Measurements from ENCODE around the gene RTRAF. TPM values are rescaled to one million over a fixed set of nuclear protein-coding genes. Genes with fewer than 3 reads are reported as not detected.

Gene RTRAF
- total RNA-seq, 1 donor: 64.3 TPM

DNA sequence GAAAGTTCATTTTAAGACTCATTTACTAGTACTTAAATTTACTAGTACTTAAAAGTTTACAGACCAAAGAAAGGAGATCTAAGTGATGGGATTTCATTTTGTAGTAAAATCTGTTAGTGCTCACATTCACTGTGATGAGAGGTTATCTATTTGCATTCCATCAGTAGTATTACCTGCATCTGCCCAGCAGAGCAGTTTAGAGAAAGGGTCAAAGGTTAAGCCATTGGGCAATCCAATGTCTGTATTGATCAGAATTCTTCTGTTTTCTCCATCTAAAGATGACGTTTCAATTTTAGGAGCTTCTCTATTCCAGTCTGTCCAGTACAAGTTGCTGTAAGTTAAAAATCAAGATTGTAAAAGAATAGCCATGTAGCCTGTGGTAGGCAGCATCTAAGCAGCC is 18.3 kb downstream of the RTRAF start:
- H3K4me3 ChIP-seq (ENCODE audit: low read depth, low read length): no peak overlapping the region
- TF ChIP-seq, protein P1, sequence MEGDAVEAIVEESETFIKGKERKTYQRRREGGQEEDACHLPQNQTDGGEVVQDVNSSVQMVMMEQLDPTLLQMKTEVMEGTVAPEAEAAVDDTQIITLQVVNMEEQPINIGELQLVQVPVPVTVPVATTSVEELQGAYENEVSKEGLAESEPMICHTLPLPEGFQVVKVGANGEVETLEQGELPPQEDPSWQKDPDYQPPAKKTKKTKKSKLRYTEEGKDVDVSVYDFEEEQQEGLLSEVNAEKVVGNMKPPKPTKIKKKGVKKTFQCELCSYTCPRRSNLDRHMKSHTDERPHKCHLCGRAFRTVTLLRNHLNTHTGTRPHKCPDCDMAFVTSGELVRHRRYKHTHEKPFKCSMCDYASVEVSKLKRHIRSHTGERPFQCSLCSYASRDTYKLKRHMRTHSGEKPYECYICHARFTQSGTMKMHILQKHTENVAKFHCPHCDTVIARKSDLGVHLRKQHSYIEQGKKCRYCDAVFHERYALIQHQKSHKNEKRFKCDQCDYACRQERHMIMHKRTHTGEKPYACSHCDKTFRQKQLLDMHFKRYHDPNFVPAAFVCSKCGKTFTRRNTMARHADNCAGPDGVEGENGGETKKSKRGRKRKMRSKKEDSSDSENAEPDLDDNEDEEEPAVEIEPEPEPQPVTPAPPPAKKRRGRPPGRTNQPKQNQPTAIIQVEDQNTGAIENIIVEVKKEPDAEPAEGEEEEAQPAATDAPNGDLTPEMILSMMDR (IDR thresholded peaks at IDR 0.05; ENCODE audit: insufficient read depth, low read depth, low read length): no peak
- no peak for DNase-seq (ENCODE audit: low read depth)

DNA sequence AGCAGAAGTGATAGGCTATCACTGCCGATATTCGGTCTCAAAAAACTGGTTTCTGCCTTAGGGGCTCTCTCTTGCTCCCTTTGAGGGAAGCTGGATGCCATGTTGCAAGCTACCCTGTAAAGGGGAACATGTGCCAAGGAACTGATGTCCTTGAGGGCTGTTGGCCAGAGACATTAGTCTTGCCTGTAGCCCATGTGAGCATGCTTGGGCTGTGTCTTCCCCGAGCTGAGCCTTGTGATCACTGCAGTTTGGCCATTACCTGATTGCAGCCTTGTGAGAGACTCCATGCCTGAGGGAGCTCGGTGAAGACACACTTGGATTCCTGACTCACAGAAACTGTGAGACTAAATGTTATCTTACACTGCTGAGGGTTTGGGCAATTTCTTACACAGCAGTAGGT is 18.8 kb downstream of the RTRAF start:
- TF ChIP-seq, protein P1 (IDR thresholded peaks at IDR 0.05; ENCODE audit: insufficient read depth, low read depth, low read length): no peak
- no peak overlapping the region for H3K4me3 ChIP-seq (ENCODE audit: low read depth, low read length)
- no peak for DNase-seq (ENCODE audit: low read depth)

GRCh38 chr14:52010173-52010693 is 20.9 kb downstream of the RTRAF start:
- DNase-seq (ENCODE audit: low read depth): no peak
- H3K4me3 ChIP-seq (ENCODE audit: low read depth, low read length): no peak overlapping the region
- TF ChIP-seq, protein P1 (IDR thresholded peaks at IDR 0.05; ENCODE audit: insufficient read depth, low read depth, low read length): no peak

DNA sequence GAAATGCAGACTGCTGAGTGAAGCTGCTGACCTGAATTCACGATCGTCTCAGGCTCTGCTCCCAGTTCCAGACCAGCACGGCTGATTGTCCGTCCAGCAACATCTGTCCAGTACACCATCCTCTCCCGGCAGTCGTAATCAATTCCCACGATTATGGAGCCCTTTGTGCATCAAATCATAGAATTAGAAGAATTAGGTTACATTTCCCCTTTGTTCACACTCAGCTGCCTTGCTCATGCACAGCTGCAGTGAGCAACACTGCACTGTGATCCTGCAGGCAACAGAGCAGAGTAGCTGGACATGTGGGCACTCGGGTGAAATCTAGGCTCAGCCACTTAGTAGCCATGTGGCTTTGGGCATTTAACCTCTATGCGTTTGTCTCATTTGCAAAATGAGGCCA is 22.2 kb downstream of the RTRAF start:
- no peak for DNase-seq (ENCODE audit: low read depth)
- TF ChIP-seq, protein P1 (IDR thresholded peaks at IDR 0.05; ENCODE audit: insufficient read depth, low read depth, low read length): no peak
- no peak overlapping the region for H3K4me3 ChIP-seq (ENCODE audit: low read depth, low read length)

DNA sequence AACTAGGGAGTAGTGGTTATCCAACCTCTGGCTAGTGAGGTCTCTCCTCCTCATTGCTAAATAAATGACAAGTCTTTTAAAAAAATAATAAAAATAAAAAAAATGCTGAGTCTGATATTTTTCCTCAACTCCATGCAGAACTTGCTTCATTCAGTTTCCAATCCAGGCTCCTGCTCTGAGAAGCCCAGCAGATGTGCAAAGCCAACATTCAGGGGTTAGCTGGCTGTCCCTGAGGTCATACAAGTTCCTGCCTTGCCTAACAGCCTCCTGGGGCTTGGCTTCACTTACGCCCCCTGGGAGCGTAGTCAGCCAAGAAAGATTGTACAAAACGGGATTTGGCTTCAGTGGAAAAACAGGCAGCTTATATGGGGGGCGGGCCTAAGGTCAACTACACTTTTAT is 23.3 kb downstream of the RTRAF start:
- DNase-seq (ENCODE audit: low read depth): peak; percentile 67
- H3K4me3 ChIP-seq (ENCODE audit: low read depth, low read length): no peak overlapping the region
- TF ChIP-seq, protein P1 (IDR thresholded peaks at IDR 0.05; ENCODE audit: insufficient read depth, low read depth, low read length): no peak

DNA sequence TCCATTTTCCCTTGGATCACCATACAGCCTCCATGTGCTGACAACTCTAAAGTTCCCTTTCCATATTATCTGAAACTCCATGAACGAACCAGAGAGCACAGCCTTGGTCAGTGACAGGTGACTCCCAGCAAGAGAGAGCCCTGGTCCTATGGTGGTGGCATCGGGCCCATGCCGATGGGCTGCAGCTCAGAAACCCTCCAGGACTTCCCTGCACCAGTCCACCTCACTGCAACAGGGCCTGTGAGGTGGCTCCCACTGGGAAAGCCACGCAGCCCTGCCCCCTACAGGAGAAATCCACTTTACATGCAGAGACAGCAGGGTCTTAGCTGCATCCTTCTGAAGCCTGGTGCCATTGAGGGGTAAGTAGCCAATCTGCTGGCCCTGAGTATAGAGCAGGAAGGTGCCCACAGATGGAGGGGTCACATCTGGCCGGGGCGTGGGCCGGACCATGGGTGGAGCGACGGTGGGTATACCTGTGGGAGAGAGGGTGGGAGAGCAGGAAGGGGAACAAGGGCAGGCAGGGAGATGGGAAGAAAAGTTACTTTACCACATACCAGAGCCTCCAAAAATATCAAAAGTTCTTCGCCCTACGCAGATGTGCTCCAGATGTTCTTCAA is 24.7 kb downstream of the RTRAF start:
- TF ChIP-seq, protein P1 (IDR thresholded peaks at IDR 0.05; ENCODE audit: insufficient read depth, low read depth, low read length): peak; percentile 27
- H3K4me3 ChIP-seq (ENCODE audit: low read depth, low read length): no peak overlapping the region
- no peak for DNase-seq (ENCODE audit: low read depth)

Data from fibroblast of villous mesenchyme (primary cell).